DND-41 (cell line): ENCODE measurements around the gene CLCN7.

Experiments used
- CTCF ChIP-seq: IDR thresholded peaks from 2 replicates; pipeline ENCODE4 v1.5.1; 2012; ENCODE audit warnings: borderline replicate concordance, low read length, moderate library complexity, mild to moderate bottlenecking; ENCODE audit not compliant: poor library complexity, severe bottlenecking; ENCODE audit errors: extremely low read depth
- EZH2 ChIP-seq: IDR thresholded peaks from 3 replicates; pipeline ENCODE4 v1.6.1; 2012; ENCODE audit warnings: borderline replicate concordance, low read depth, mild to moderate bottlenecking, moderate library complexity, low read length, inconsistent platforms; ENCODE audit not compliant: severe bottlenecking

GRCh38 chr16:1492082-1492922 is 17.5 kb upstream of the CLCN7 start:
- no peak for TF ChIP-seq CTCF
- no peak for TF ChIP-seq EZH2
